SK-N-SH (cell line): ENCODE data around the gene TSACC. TPM values are rescaled to one million over a fixed set of nuclear protein-coding genes. Genes with fewer than 3 reads are reported as not detected.

ENCODE experiments used
- CTCF ChIA-PET: fragments of 300-600, 350-600 bp; formaldehyde crosslinking; extraction: SDS; loops from one replicate; lab custom pipeline; 2021; lab: Yijun Ruan, JAX
- POLR2A ChIA-PET: fragments of 350-600 bp; sonication (Branson Sonifier 250); formaldehyde crosslinking; extraction: SDS; loops from one replicate; lab custom pipeline; 2020; ENCODE audit warnings: antibody characterized with exemption, inconsistent platforms; lab: Yijun Ruan, JAX
- DNase-seq: peaks from one replicate; pipeline ENCODE4 v3.0.0; 2012
- H2AFZ ChIP-seq: fragments of 200-600 bp; sonication (generic); 2 replicates; pipeline ENCODE4 v1.8.1; 2016; ENCODE audit warnings: antibody characterized with exemption, mild to moderate bottlenecking, low read depth
- H3F3A ChIP-seq: fragments of 200-600 bp; sonication (generic); replicated peaks from 2 replicates; pipeline ENCODE3; 2016; ENCODE audit warnings: antibody characterized with exemption, mild to moderate bottlenecking; ENCODE audit not compliant: insufficient read depth
- H3K27ac ChIP-seq, 2 experiments: fragments of 200-500 bp in 1 of 2; fragments of 200-600 bp in 1 of 2; sonication (Bioruptor generic) in 1 of 2; sonication (generic), shearing (Covaris generic) in 1 of 2; 2 replicates each; pipeline versions ENCODE4 v1.5.1 to v1.6.1; 2014 to 2016; ENCODE audit warnings: low read depth in 2 of 2, inconsistent platforms in 1 of 2, low read length in 1 of 2, mild to moderate bottlenecking in 1 of 2, mixed read lengths in 1 of 2
- H3K27me3 ChIP-seq: fragments of 200-600 bp; sonication (generic), shearing (Covaris generic); 2 replicates; pipeline ENCODE4 v1.6.1; 2016; ENCODE audit warnings: mixed run types; ENCODE audit not compliant: insufficient read depth
- H3K36me3 ChIP-seq, 2 experiments: fragments of 200-500 bp in 1 of 2; fragments of 200-600 bp in 1 of 2; sonication (Bioruptor generic) in 1 of 2; sonication (generic) in 1 of 2; replicated peaks in 1 of 2; 2 replicates each; pipeline versions ENCODE3 to v1.5.1; 2014 to 2016; ENCODE audit warnings: low read length in 1 of 2, mild to moderate bottlenecking in 1 of 2; ENCODE audit not compliant: insufficient read depth in 2 of 2, control insufficient read depth in 1 of 2
- H3K4me1 ChIP-seq, 2 experiments: fragments of 200-500 bp in 1 of 2; fragments of 200-600 bp in 1 of 2; sonication (Bioruptor generic) in 1 of 2; sonication (generic), shearing (Covaris generic) in 1 of 2; 2 replicates each; pipeline versions ENCODE4 v1.5.1 to v1.6.1; 2014 to 2016; ENCODE audit warnings: low read depth in 1 of 2, low read length in 1 of 2, mixed run types in 1 of 2; ENCODE audit not compliant: insufficient read depth in 2 of 2, control insufficient read depth in 1 of 2
- H3K4me2 ChIP-seq: fragments of 200-600 bp; sonication (generic), shearing (Covaris generic); 2 replicates; pipeline ENCODE4 v1.6.1; 2017; ENCODE audit warnings: mixed run types
- H3K4me3 ChIP-seq, 2 experiments: fragments of 200-500 bp in 1 of 2; fragments of 200-600 bp in 1 of 2; sonication (Bioruptor generic) in 1 of 2; sonication (generic), shearing (Covaris generic) in 1 of 2; 2 replicates each; pipeline versions ENCODE4 v1.5.1 to v1.8.1; 2014 to 2016; ENCODE audit warnings: low read depth in 2 of 2, inconsistent platforms in 1 of 2, low read length in 1 of 2, mild to moderate bottlenecking in 1 of 2, mixed read lengths in 1 of 2, moderate library complexity in 1 of 2
- H3K79me2 ChIP-seq: fragments of 200-600 bp; sonication (generic); 2 replicates; pipeline ENCODE4 v1.8.1; 2017; ENCODE audit warnings: mild to moderate bottlenecking; ENCODE audit not compliant: insufficient read depth
- H3K9ac ChIP-seq: fragments of 200-600 bp; sonication (generic); 2 replicates; pipeline ENCODE4 v1.6.1; 2017; ENCODE audit warnings: mixed run types
- H3K9me2 ChIP-seq: fragments of 200-600 bp; sonication (generic); 2 replicates; pipeline ENCODE4 v1.6.1; 2017; ENCODE audit warnings: mixed run types
- H3K9me3 ChIP-seq: fragments of 200-600 bp; sonication (generic); 2 replicates; pipeline ENCODE4 v1.6.1; 2017; ENCODE audit warnings: mixed run types, mild to moderate bottlenecking, moderate library complexity
- H4K20me1 ChIP-seq: fragments of 200-600 bp; sonication (generic); 2 replicates; pipeline ENCODE4 v1.6.1; 2017; ENCODE audit warnings: mild to moderate bottlenecking, mixed run types; ENCODE audit not compliant: insufficient read depth
- CTCF ChIP-seq: fragments of 200-600 bp; sonication (generic); IDR thresholded peaks from 2 replicates; pipeline ENCODE4 v1.6.1; 2017; ENCODE audit warnings: antibody characterized with exemption, mild to moderate bottlenecking, moderate library complexity
- EP300 ChIP-seq, 2 experiments: IDR thresholded peaks; 2 replicates each; pipeline versions ENCODE4 v1.4.0 to v1.6.1; 2012; ENCODE audit warnings: borderline replicate concordance in 1 of 2, low read depth in 1 of 2, low read length in 1 of 2
- FOXJ3 ChIP-seq: sonication (generic); formaldehyde crosslinking; IDR thresholded peaks from 2 replicates; pipeline ENCODE4 v1.5.1; 2020; ENCODE audit warnings: mild to moderate bottlenecking, missing genetic modification reagents
- FOXM1 ChIP-seq: IDR thresholded peaks from 2 replicates; pipeline ENCODE4 v1.4.0; 2012; ENCODE audit warnings: low read depth, mild to moderate bottlenecking
- GATA2 ChIP-seq: sonication (generic); formaldehyde crosslinking; IDR thresholded peaks from 2 replicates; pipeline ENCODE4 v1.5.0; 2020; ENCODE audit warnings: mild to moderate bottlenecking, missing genetic modification reagents
- JUND ChIP-seq: IDR thresholded peaks from 2 replicates; pipeline ENCODE4 v1.4.0; 2012
- MEF2A ChIP-seq: IDR thresholded peaks from 2 replicates; pipeline ENCODE4 v1.4.0; 2012; ENCODE audit warnings: low read depth, borderline replicate concordance
- NRF1 ChIP-seq: IDR thresholded peaks from 2 replicates; pipeline ENCODE4 v1.6.1; 2012; ENCODE audit warnings: low read depth, mild to moderate bottlenecking, low read length
- PBX3 ChIP-seq: IDR thresholded peaks from 2 replicates; pipeline ENCODE4; 2012
- RAD21 ChIP-seq: IDR thresholded peaks from 2 replicates; pipeline ENCODE4 v1.6.1; 2012; ENCODE audit warnings: mild to moderate bottlenecking, low read length
- RFX5 ChIP-seq: IDR thresholded peaks from 2 replicates; pipeline ENCODE4 v1.6.1; 2012; ENCODE audit warnings: mild to moderate bottlenecking, improper control_type of control experiment, low read length
- RXRA ChIP-seq: IDR thresholded peaks from 2 replicates; pipeline ENCODE4 v1.4.0; 2012; ENCODE audit warnings: low read depth, mild to moderate bottlenecking, borderline replicate concordance
- USF2 ChIP-seq: fragments of 150-350 bp; IDR thresholded peaks from 2 replicates; pipeline ENCODE4 v1.6.1; 2017; ENCODE audit warnings: antibody characterized with exemption, low read length, low read depth, borderline replicate concordance
- YY1 ChIP-seq: IDR thresholded peaks from 2 replicates; pipeline ENCODE4 v1.4.0; 2012; ENCODE audit warnings: low read depth, mild to moderate bottlenecking
- WGBS: methylation state at CpG from one replicate; pipeline ENCODE4 v1.1.6; 2017; ENCODE audit warnings: low lambda C conversion rate; 5-methylcytosine and 5-hydroxymethylcytosine counted together
- polyA plus RNA-seq, 3 experiments: library from polyadenylated mRNA; depleted of rRNA; stranded (reverse); fragments of >200 nt; gene quantifications; 2 replicates each; pipeline ENCODE4 v1.2.3, GENCODE V29; 2012
- TF ChIP-seq, protein P1 (sequence below): fragments of 150-350 bp; IDR thresholded peaks from 2 replicates; pipeline ENCODE4 v1.6.1; 2016; ENCODE audit warnings: mild to moderate bottlenecking, low read depth, low read length
- TF ChIP-seq, protein P2 (sequence below): IDR thresholded peaks from 2 replicates; pipeline ENCODE4 v1.4.0; 2012; ENCODE audit warnings: low read depth, borderline replicate concordance
- TF ChIP-seq, protein P3 (sequence below): IDR thresholded peaks from 2 replicates; pipeline ENCODE4 v1.4.0; 2012; ENCODE audit warnings: low read depth, borderline replicate concordance

The TSACC gene
- polyA plus RNA-seq, 1 of the 3 experiments (the other 2 are of a cell fraction): 1.5 TPM

GRCh38 chr1:156336242-156336641, 2.1 kb upstream of the TSACC start:
- H3K9me3 ChIP-seq: no peaks in the 10 kb centered on the region
- CTCF ChIA-PET: interaction anchor here (0.7 to 2.8 kb wide), 11 partner anchors 11 to 207 kb away, joined by 3 to 11 read pairs (median 4); partner anchors contain the start of gene SMG5
- H3K4me3 ChIP-seq: peak overlapping the region; percentile 63 to 78; a peak in 3 of 4 replicates
- H3K9me2 ChIP-seq: no peaks in the 10 kb centered on the region
- H3K4me1 ChIP-seq: peaks cover 9 to 12% of the 10 kb centered on the region in 2 experiments; a peak in 3 of 4 replicates
- H3F3A ChIP-seq: no peaks in the 10 kb centered on the region
- TF ChIP-seq RFX5 (no peak), CTCF (peak; percentile 52)
- peaks cover 60% of the 10 kb centered on the region for H3K79me2 ChIP-seq
- peaks cover 41 to 44% of the 10 kb centered on the region in 2 experiments for H3K36me3 ChIP-seq
- H3K9ac ChIP-seq: no peak overlapping the region
- H3K27ac ChIP-seq: no peak overlapping the region
- H3K27me3 ChIP-seq: no peaks in the 10 kb centered on the region
- H4K20me1 ChIP-seq: peaks cover 18% of the 10 kb centered on the region
- peak overlapping the region; percentile 73 for H3K4me2 ChIP-seq
- no peak for DNase-seq
- 57% methylated on average over 4 of the region's 4 CpGs for WGBS
- POLR2A ChIA-PET: no interaction called here
- no peak overlapping the region for H2AFZ ChIP-seq

GRCh38 chr1:156337052-156337887, 1.1 kb upstream of the TSACC start:
- CTCF ChIA-PET: interaction anchor here (0.6 to 1.4 kb wide), 11 partner anchors 12 to 275 kb away, joined by 3 to 7 read pairs (median 4); partner anchors contain the start of gene SMG5
- Histone ChIP-seq H3K27me3 (no peaks in the 10 kb centered on the region), H3K4me3 (peak overlapping the region; percentile 63 to 78), H3K9ac (peak overlapping the region; percentile 75), H3K36me3 (peaks cover 35 to 37% of the 10 kb centered on the region in 2 experiments), H3K27ac (peak overlapping the region; percentile 67 to 84), H3K79me2 (peaks cover 50% of the 10 kb centered on the region), H3K9me3 (no peaks in the 10 kb centered on the region), H3F3A (no peaks in the 10 kb centered on the region), H3K4me2 (peak overlapping the region; percentile 73), H3K9me2 (no peaks in the 10 kb centered on the region), H3K4me1 (peaks cover 9 to 12% of the 10 kb centered on the region in 2 experiments; a peak in 3 of 4 replicates), H4K20me1 (peaks cover 18% of the 10 kb centered on the region), H2AFZ (peak overlapping the region; percentile 64)
- POLR2A ChIA-PET: interaction anchor here (0.5 to 1.3 kb wide), 2 partner anchors 82 to 124 kb away, joined by 3 to 4 read pairs; partner anchors contain the start of gene PMF1
- 22% methylated on average over 34 of the region's 34 CpGs for WGBS
- DNase-seq: no peak
- TF ChIP-seq EP300 (IDR thresholded peaks at IDR 0.05; ENCODE audit: borderline replicate concordance in 1 of 2, low read depth in 1 of 2, low read length in 1 of 2) (no peak), GATA2 (no peak), FOXM1 (no peak), NRF1 (no peak), YY1 (no peak), FOXJ3 (CRISPR knock-in tag) (no peak), PBX3 (no peak), RAD21 (no peak), RXRA (no peak), MEF2A (no peak), USF2 (no peak), JUND (no peak)
- TF ChIP-seq, protein P1, sequence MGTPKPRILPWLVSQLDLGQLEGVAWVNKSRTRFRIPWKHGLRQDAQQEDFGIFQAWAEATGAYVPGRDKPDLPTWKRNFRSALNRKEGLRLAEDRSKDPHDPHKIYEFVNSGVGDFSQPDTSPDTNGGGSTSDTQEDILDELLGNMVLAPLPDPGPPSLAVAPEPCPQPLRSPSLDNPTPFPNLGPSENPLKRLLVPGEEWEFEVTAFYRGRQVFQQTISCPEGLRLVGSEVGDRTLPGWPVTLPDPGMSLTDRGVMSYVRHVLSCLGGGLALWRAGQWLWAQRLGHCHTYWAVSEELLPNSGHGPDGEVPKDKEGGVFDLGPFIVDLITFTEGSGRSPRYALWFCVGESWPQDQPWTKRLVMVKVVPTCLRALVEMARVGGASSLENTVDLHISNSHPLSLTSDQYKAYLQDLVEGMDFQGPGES: no peak
- TF ChIP-seq, protein P2, sequence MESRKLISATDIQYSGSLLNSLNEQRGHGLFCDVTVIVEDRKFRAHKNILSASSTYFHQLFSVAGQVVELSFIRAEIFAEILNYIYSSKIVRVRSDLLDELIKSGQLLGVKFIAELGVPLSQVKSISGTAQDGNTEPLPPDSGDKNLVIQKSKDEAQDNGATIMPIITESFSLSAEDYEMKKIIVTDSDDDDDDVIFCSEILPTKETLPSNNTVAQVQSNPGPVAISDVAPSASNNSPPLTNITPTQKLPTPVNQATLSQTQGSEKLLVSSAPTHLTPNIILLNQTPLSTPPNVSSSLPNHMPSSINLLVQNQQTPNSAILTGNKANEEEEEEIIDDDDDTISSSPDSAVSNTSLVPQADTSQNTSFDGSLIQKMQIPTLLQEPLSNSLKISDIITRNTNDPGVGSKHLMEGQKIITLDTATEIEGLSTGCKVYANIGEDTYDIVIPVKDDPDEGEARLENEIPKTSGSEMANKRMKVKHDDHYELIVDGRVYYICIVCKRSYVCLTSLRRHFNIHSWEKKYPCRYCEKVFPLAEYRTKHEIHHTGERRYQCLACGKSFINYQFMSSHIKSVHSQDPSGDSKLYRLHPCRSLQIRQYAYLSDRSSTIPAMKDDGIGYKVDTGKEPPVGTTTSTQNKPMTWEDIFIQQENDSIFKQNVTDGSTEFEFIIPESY: no peak
- TF ChIP-seq, protein P3, sequence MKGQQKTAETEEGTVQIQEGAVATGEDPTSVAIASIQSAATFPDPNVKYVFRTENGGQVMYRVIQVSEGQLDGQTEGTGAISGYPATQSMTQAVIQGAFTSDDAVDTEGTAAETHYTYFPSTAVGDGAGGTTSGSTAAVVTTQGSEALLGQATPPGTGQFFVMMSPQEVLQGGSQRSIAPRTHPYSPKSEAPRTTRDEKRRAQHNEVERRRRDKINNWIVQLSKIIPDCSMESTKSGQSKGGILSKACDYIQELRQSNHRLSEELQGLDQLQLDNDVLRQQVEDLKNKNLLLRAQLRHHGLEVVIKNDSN: no peak
